Measurements from ENCODE around the gene NFU1.

- TF ChIP-seq, protein P1, sequence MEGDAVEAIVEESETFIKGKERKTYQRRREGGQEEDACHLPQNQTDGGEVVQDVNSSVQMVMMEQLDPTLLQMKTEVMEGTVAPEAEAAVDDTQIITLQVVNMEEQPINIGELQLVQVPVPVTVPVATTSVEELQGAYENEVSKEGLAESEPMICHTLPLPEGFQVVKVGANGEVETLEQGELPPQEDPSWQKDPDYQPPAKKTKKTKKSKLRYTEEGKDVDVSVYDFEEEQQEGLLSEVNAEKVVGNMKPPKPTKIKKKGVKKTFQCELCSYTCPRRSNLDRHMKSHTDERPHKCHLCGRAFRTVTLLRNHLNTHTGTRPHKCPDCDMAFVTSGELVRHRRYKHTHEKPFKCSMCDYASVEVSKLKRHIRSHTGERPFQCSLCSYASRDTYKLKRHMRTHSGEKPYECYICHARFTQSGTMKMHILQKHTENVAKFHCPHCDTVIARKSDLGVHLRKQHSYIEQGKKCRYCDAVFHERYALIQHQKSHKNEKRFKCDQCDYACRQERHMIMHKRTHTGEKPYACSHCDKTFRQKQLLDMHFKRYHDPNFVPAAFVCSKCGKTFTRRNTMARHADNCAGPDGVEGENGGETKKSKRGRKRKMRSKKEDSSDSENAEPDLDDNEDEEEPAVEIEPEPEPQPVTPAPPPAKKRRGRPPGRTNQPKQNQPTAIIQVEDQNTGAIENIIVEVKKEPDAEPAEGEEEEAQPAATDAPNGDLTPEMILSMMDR (IDR thresholded peaks at IDR 0.05 in 2 of 3, conservative IDR thresholded peaks at IDR 0.05 in 1 of 3; ENCODE audit: insufficient read depth in 2 of 3, low read depth in 1 of 3, low read length in 3 of 3): no peak
- TF ChIP-seq GTF2F1 (IDR thresholded peaks at IDR 0.05; ENCODE audit: low read depth, low read length) (no peak), HDAC6 (IDR thresholded peaks at IDR 0.05; ENCODE audit: low read depth, low read length) (no peak), USF2 (CRISPR knock-in tag; IDR thresholded peaks at IDR 0.05) (no peak), NR0B1 (IDR thresholded peaks at IDR 0.05; ENCODE audit: partially characterized antibody) (no peak), KAT2B (IDR thresholded peaks at IDR 0.05; ENCODE audit: low read depth, low read length) (no peak), EZH2 (IDR thresholded peaks at IDR 0.05; ENCODE audit: borderline replicate concordance, low read depth, low read length) (no peak), RBFOX2 (IDR thresholded peaks at IDR 0.05; ENCODE audit: low read depth, low read length) (no peak), BMI1 (IDR thresholded peaks at IDR 0.05; ENCODE audit: low read length) (no peak)
These were observed 45.2 kb upstream of the NFU1 start for GRCh38 chr2:69482471-69482870.

All from K562 (cell line).